Liver (tissue), 9 donors: ENCODE data around the gene MAP6. TPM values are rescaled to one million over a fixed set of nuclear protein-coding genes. Genes with fewer than 3 reads are reported as not detected.

Experiments used
- DNase-seq: peaks from one replicate; pipeline ENCODE4 v3.0.0-alpha.2; 2017; ENCODE audit warnings: low spot score
- H3K27ac ChIP-seq, 2 donors: one replicate each; pipeline ENCODE4 v1.7.0; 2013; ENCODE audit warnings: inconsistent platforms in 2 of 2, low read length in 2 of 2, control low read depth in 1 of 2, low read depth in 1 of 2, mild to moderate bottlenecking in 1 of 2
- H3K27me3 ChIP-seq, 4 donors: one replicate each; pipeline versions ENCODE4 v1.6.1 to v1.7.0; 2013; ENCODE audit warnings: low read length in 3 of 4, inconsistent platforms in 1 of 4, mild to moderate bottlenecking in 1 of 4, moderate library complexity in 1 of 4; ENCODE audit not compliant: control insufficient read depth in 4 of 4, insufficient read depth in 4 of 4
- H3K36me3 ChIP-seq, 4 donors: one replicate each; pipeline versions ENCODE4 v1.6.1 to v1.7.0; 2013; ENCODE audit warnings: low read length in 3 of 4, mild to moderate bottlenecking in 3 of 4, low read depth in 1 of 4, moderate library complexity in 1 of 4; ENCODE audit not compliant: control insufficient read depth in 4 of 4, insufficient read depth in 3 of 4
- H3K4me1 ChIP-seq, 4 donors: one replicate each; pipeline versions ENCODE4 v1.6.1 to v1.7.0; 2013; ENCODE audit warnings: low read length in 3 of 4, mild to moderate bottlenecking in 3 of 4, moderate library complexity in 1 of 4; ENCODE audit not compliant: control insufficient read depth in 4 of 4, insufficient read depth in 4 of 4
- H3K4me3 ChIP-seq, 3 donors: one replicate each; pipeline versions ENCODE4 v1.6.1 to v1.7.0; 2013; ENCODE audit warnings: low read length in 3 of 3, control low read depth in 1 of 3, low read depth in 1 of 3, mild to moderate bottlenecking in 1 of 3
- H3K9ac ChIP-seq, 2 donors: one replicate each; pipeline ENCODE4 v1.7.0; 2013; ENCODE audit warnings: low read length in 2 of 2, mild to moderate bottlenecking in 2 of 2, moderate library complexity in 2 of 2, control low read depth in 1 of 2, low read depth in 1 of 2
- H3K9me3 ChIP-seq, 4 donors: one replicate each; pipeline versions ENCODE4 v1.6.1 to v1.7.0; 2013; ENCODE audit warnings: low read length in 3 of 4; ENCODE audit not compliant: control insufficient read depth in 4 of 4
- ATF3 ChIP-seq: IDR thresholded peaks from 2 replicates; pipeline ENCODE4 v1.6.1; 2016; ENCODE audit warnings: antibody characterized with exemption
- CTCF ChIP-seq: fragments of 150-350 bp; IDR thresholded peaks from 2 replicates; pipeline ENCODE4 v1.5.1; 2017; ENCODE audit warnings: improper control_type of control experiment, low read depth, low read length; ENCODE audit not compliant: missing input control
- FOXA1 ChIP-seq: IDR thresholded peaks from 2 replicates; pipeline ENCODE4 v1.6.1; 2016; ENCODE audit warnings: antibody characterized with exemption
- FOXA2 ChIP-seq: IDR thresholded peaks from 2 replicates; pipeline ENCODE4 v1.6.1; 2016; ENCODE audit warnings: antibody characterized with exemption
- GABPA ChIP-seq, 2 donors: IDR thresholded peaks in 1 of 2; conservative IDR thresholded peaks in 1 of 2; 2 replicates each; pipeline ENCODE4 v1.6.1; 2016; ENCODE audit warnings: antibody characterized with exemption in 2 of 2, mild to moderate bottlenecking in 1 of 2, moderate library complexity in 1 of 2
- HNF4A ChIP-seq, 2 donors: conservative IDR thresholded peaks; 2 replicates each; pipeline ENCODE4 v1.6.1; 2016; ENCODE audit warnings: antibody characterized with exemption in 2 of 2, mild to moderate bottlenecking in 2 of 2
- HNF4G ChIP-seq: IDR thresholded peaks from 2 replicates; pipeline ENCODE4 v1.6.1; 2016; ENCODE audit warnings: antibody characterized with exemption
- NR2F2 ChIP-seq: IDR thresholded peaks from 2 replicates; pipeline ENCODE4 v1.6.1; 2016; ENCODE audit warnings: antibody characterized with exemption
- RAD21 ChIP-seq, 2 donors: IDR thresholded peaks; 2 replicates each; pipeline ENCODE4 v1.6.1; 2016; ENCODE audit warnings: antibody characterized with exemption in 2 of 2, mild to moderate bottlenecking in 2 of 2
- REST ChIP-seq: IDR thresholded peaks from 2 replicates; pipeline ENCODE4 v1.6.1; 2016; ENCODE audit warnings: antibody characterized with exemption, mild to moderate bottlenecking
- RXRA ChIP-seq, 2 donors: IDR thresholded peaks; 2 replicates each; pipeline ENCODE4 v1.6.1; 2017 to 2018; ENCODE audit warnings: antibody characterized with exemption in 2 of 2, mild to moderate bottlenecking in 1 of 2
- SP1 ChIP-seq: IDR thresholded peaks from 2 replicates; pipeline ENCODE4 v1.6.1; 2018; ENCODE audit warnings: antibody characterized with exemption, mild to moderate bottlenecking
- TAF1 ChIP-seq: conservative IDR thresholded peaks from 2 replicates; pipeline ENCODE4 v1.6.1; 2016; ENCODE audit warnings: antibody characterized with exemption, mild to moderate bottlenecking
- ZBTB33 ChIP-seq: IDR thresholded peaks from 2 replicates; pipeline ENCODE4 v1.6.1; 2016; ENCODE audit warnings: antibody characterized with exemption
- WGBS: extraction: QIAGEN DNeasy Blood & Tissue Kit; methylation state at CpG from one replicate; pipeline ENCODE4 v1.1.7; 2013; 5-methylcytosine and 5-hydroxymethylcytosine counted together
- polyA plus RNA-seq, 2 donors: library from polyadenylated mRNA; stranded (reverse) in 1 of 2; unstranded in 1 of 2; fragments of 200-250 nt in 1 of 2; fragments of >200 nt in 1 of 2; fragmentation: Nextera tagmentation in 1 of 2; extraction: Ambion mirVana in 1 of 2; gene quantifications; one replicate each; pipeline versions ENCODE4 v1.2.1 to v1.2.3, GENCODE V29; 2013 to 2015
- total RNA-seq, 2 donors: library from RNA; depleted of rRNA; stranded (reverse); fragments of >200 nt; gene quantifications; one replicate each; pipeline ENCODE4 v1.2.3, GENCODE V29; 2014
- TF ChIP-seq, protein P1 (sequence below): IDR thresholded peaks from 2 replicates; pipeline ENCODE4 v1.6.1; 2016; ENCODE audit warnings: antibody characterized with exemption
- donor health status: healthy.
- donor health status: healthy.
- donor health status: healthy.
- donor health status: healthy.
- donor health status: healthy.

The MAP6 gene
- total and polyA plus RNA-seq, 4 donors = 0.22 to 0.36 (median 0.24) TPM

DNA sequence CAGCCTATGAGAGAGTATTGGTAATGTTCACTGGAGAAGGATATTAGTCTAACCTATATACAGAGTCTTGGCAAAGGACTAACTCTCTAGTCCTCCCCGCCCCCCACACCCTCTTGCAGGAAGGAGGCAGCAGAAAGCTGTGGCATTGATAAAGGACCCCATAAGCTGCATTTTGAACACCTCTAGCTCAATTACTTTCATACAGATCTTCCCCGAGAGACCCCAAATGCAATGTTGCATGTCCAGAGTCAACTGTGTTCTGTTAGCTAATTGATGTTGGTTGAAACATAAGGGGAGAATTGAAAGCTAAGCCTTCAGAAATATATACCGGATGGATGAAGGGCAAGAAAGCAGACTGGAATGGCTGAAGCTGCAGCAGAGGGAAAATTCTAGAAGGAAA is 2.8 kb downstream of the MAP6 start:
- H3K4me3 ChIP-seq = no peak overlapping the region
- DNase-seq = no peak
- H3K27ac ChIP-seq = no peak overlapping the region
- H3K4me1 ChIP-seq = peaks cover 9 to 20% (median 14%) of the 10 kb centered on the region in 4 donors
- 97% methylated on average over 3 of the region's 3 CpGs for WGBS
- H3K9ac ChIP-seq = no peak overlapping the region
- H3K9me3 ChIP-seq = no peaks in the 10 kb centered on the region
- H3K27me3 ChIP-seq = peaks cover 0 to 2% (median under 1%) of the 10 kb centered on the region in 4 donors
- no peak for TF ChIP-seq GABPA (IDR thresholded peaks at IDR 0.05 in 1 of 2, conservative IDR thresholded peaks at IDR 0.05 in 1 of 2)
- no peak for TF ChIP-seq ATF3
- TF ChIP-seq FOXA1 = no peak
- no peak for TF ChIP-seq HNF4G
- no peak for TF ChIP-seq SP1
- no peak for TF ChIP-seq ZBTB33
- TF ChIP-seq RXRA (IDR thresholded peaks at IDR 0.05) = no peak
- no peak for TF ChIP-seq RAD21 (IDR thresholded peaks at IDR 0.05)
- no peak for TF ChIP-seq NR2F2
- TF ChIP-seq HNF4A (conservative IDR thresholded peaks at IDR 0.05) = no peak
- TF ChIP-seq, protein P1, sequence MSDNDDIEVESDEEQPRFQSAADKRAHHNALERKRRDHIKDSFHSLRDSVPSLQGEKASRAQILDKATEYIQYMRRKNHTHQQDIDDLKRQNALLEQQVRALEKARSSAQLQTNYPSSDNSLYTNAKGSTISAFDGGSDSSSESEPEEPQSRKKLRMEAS = no peak
- no peak for TF ChIP-seq TAF1
- no peaks in the 10 kb centered on the region for H3K36me3 ChIP-seq

GRCh38 chr11:75665126-75665525 is 3.7 kb downstream of the MAP6 start:
- Histone ChIP-seq H3K4me1 (peaks cover 9 to 20% (median 14%) of the 10 kb centered on the region in 4 donors), H3K27me3 (peaks cover 0 to 2% (median under 1%) of the 10 kb centered on the region in 4 donors), H3K27ac (no peak overlapping the region), H3K9me3 (no peaks in the 10 kb centered on the region), H3K9ac (no peak overlapping the region), H3K36me3 (no peaks in the 10 kb centered on the region), H3K4me3 (no peak overlapping the region)
- no peak for DNase-seq
- 89% methylated on average over 3 of the region's 3 CpGs for WGBS
- TF ChIP-seq REST (no peak), HNF4A (conservative IDR thresholded peaks at IDR 0.05) (no peak), GABPA (IDR thresholded peaks at IDR 0.05 in 1 of 2, conservative IDR thresholded peaks at IDR 0.05 in 1 of 2) (no peak), NR2F2 (no peak), HNF4G (no peak), FOXA2 (no peak), CTCF (no peak)
